Endothelial cell of umbilical vein (primary cell): Measurements from ENCODE around the gene CEP97. TPM values are rescaled to one million over a fixed set of nuclear protein-coding genes. Genes with fewer than 3 reads are reported as not detected.

ENCODE experiments used
- BruUV-seq: library from RNA; stranded (reverse); fragments of 400-500 nt; replicated peaks from 2 replicates; lab custom pipeline; 2021; lab: Mats Ljungman, UMichigan
- CTCF ChIA-PET: fragments of 300-600, 350-600 bp; sonication (Branson Sonifier 250); formaldehyde crosslinking; loops from one replicate; lab custom pipeline; 2021; ENCODE audit warnings: antibody characterized with exemption, inconsistent platforms; lab: Charles Lee
- POLR2A ChIA-PET: fragments of 300-600, 350-600 bp; sonication (Branson Sonifier 250); formaldehyde crosslinking; loops from one replicate; lab custom pipeline; 2021; ENCODE audit warnings: antibody characterized with exemption, inconsistent platforms; lab: Charles Lee
- DNase-seq: peaks from one replicate; pipeline ENCODE4 v3.0.0-alpha.2; 2011; ENCODE audit warnings: low read depth, low spot score
- FAIRE-seq: peaks from 2 replicates; lab custom pipeline; 2011; peaks lifted over from hg19 to GRCh38; lab: Jason Lieb, UNC
- H2AFZ ChIP-seq: 2 replicates; pipeline ENCODE4 v1.6.0; 2012; ENCODE audit warnings: low read depth, low read length, control low read depth, inconsistent platforms
- H3K27ac ChIP-seq: 2 replicates; pipeline ENCODE4 v1.5.1; 2011; ENCODE audit warnings: low read depth, mild to moderate bottlenecking, control low read depth, low read length, moderate library complexity; ENCODE audit not compliant: insufficient read depth
- H3K27me3 ChIP-seq, 2 experiments: 2 replicates each; pipeline versions ENCODE4 v1.6.0 to v1.6.1; 2011; ENCODE audit warnings: low read length in 2 of 2, mixed read lengths in 1 of 2; ENCODE audit not compliant: control insufficient read depth in 2 of 2, insufficient read depth in 2 of 2
- H3K36me3 ChIP-seq, 2 experiments: 2 replicates in 1 of 2; 3 replicates in 1 of 2; pipeline ENCODE4 v1.5.1; 2011; ENCODE audit warnings: low read length in 2 of 2, mild to moderate bottlenecking in 1 of 2, moderate library complexity in 1 of 2; ENCODE audit not compliant: control insufficient read depth in 2 of 2, insufficient read depth in 2 of 2; ENCODE audit errors: extremely low read depth in 1 of 2
- H3K4me1 ChIP-seq: 3 replicates; pipeline ENCODE4 v1.5.1; 2011; ENCODE audit warnings: mild to moderate bottlenecking, low read length; ENCODE audit not compliant: control insufficient read depth, insufficient read depth; ENCODE audit errors: extremely low read depth
- H3K4me2 ChIP-seq: 2 replicates; pipeline ENCODE4 v1.6.1; 2011; ENCODE audit warnings: low read length, control low read depth, mixed read lengths; ENCODE audit not compliant: insufficient read depth
- H3K4me3 ChIP-seq, 3 experiments: fragments of 200-600 bp in 1 of 3; sonication (generic), shearing (Covaris generic) in 1 of 3; replicated peaks in 1 of 3; 2 replicates each; pipeline ENCODE4 v1.5.1; 2011 to 2016; ENCODE audit warnings: control low read depth in 3 of 3, low read length in 3 of 3, mild to moderate bottlenecking in 2 of 3, inconsistent platforms in 1 of 3, low read depth in 1 of 3, moderate library complexity in 1 of 3; ENCODE audit not compliant: insufficient read depth in 1 of 3
- H3K79me2 ChIP-seq: 2 replicates; pipeline ENCODE4 v1.6.0; 2012; ENCODE audit warnings: low read length, inconsistent platforms; ENCODE audit not compliant: control insufficient read depth, insufficient read depth
- H3K9ac ChIP-seq: replicated peaks from 2 replicates; pipeline ENCODE3; 2011; ENCODE audit warnings: low read length, control low read depth; ENCODE audit not compliant: insufficient read depth; ENCODE audit errors: extremely low read depth
- H3K9me1 ChIP-seq: replicated peaks from 3 replicates; pipeline ENCODE4 v1.6.0; 2011; ENCODE audit warnings: mild to moderate bottlenecking, low read length; ENCODE audit not compliant: control insufficient read depth, insufficient read depth; ENCODE audit errors: extremely low read depth
- H3K9me3 ChIP-seq: replicated peaks from 2 replicates; pipeline ENCODE4 v1.5.1; 2012; ENCODE audit warnings: low read length, inconsistent platforms; ENCODE audit not compliant: control insufficient read depth, insufficient read depth
- H4K20me1 ChIP-seq: replicated peaks from 2 replicates; pipeline ENCODE3; 2011; ENCODE audit warnings: mild to moderate bottlenecking, low read length; ENCODE audit not compliant: control insufficient read depth, insufficient read depth; ENCODE audit errors: extremely low read depth
- CTCF ChIP-seq, 2 donors: IDR thresholded peaks; 1 replicate in 1 of 2; 2 replicates in 1 of 2; pipeline ENCODE4 v1.5.1; 2011; ENCODE audit warnings: low read length in 2 of 2, mild to moderate bottlenecking in 2 of 2, moderate library complexity in 2 of 2, control low read depth in 1 of 2, inconsistent platforms in 1 of 2, low read depth in 1 of 2; ENCODE audit not compliant: insufficient read depth in 1 of 2; ENCODE audit errors: extremely low read depth in 1 of 2
- EZH2 ChIP-seq: IDR thresholded peaks from 2 replicates; pipeline ENCODE4 v1.6.1; 2012; ENCODE audit warnings: borderline replicate concordance, low read depth, mild to moderate bottlenecking, moderate library complexity, low read length, inconsistent platforms; ENCODE audit not compliant: severe bottlenecking
- FOS ChIP-seq: IDR thresholded peaks from 2 replicates; pipeline ENCODE4 v1.6.1; 2011; ENCODE audit warnings: mild to moderate bottlenecking, low read length, moderate library complexity, borderline replicate concordance; ENCODE audit not compliant: insufficient read depth
- GATA2 ChIP-seq: IDR thresholded peaks from 2 replicates; pipeline ENCODE4 v1.7.0; 2011; ENCODE audit warnings: low read depth, mild to moderate bottlenecking, moderate library complexity, mixed read lengths, low read length; ENCODE audit not compliant: insufficient read length, insufficient read depth
- JUN ChIP-seq: IDR thresholded peaks from 2 replicates; pipeline ENCODE4 v1.6.1; 2011; ENCODE audit warnings: borderline replicate concordance, low read depth; ENCODE audit not compliant: insufficient read length, insufficient read depth
- MAX ChIP-seq: IDR thresholded peaks from 2 replicates; pipeline ENCODE4 v1.6.1; 2011; ENCODE audit not compliant: insufficient read depth, insufficient read length
- MYC ChIP-seq: IDR thresholded peaks from one replicate; pipeline ENCODE4 v1.6.1; 2011; ENCODE audit warnings: mild to moderate bottlenecking, low read depth, low read length
- POLR2A ChIP-seq: IDR thresholded peaks from 2 replicates; pipeline ENCODE4 v1.6.1; 2012; ENCODE audit warnings: low read depth, mild to moderate bottlenecking, control low read depth, low read length
- POLR2AphosphoS5 ChIP-seq: IDR thresholded peaks from 2 replicates; pipeline ENCODE4 v1.6.1; 2012; ENCODE audit warnings: low read depth, mild to moderate bottlenecking, control low read depth, low read length, moderate library complexity; ENCODE audit not compliant: insufficient read depth
- dilution Hi-C: fragments of 300-500 bp; cut with MboI; formaldehyde crosslinking; loops from one replicate; pipeline ENCODE4 v1.15.0; 2019; ENCODE audit warnings: low sequenced_read_pairs; ENCODE audit not compliant: extremely low pct_ligation_motif_present
- intact Hi-C: fragments of 100-400 bp; cut with micrococcal nuclease; formaldehyde crosslinking; loops from one replicate; pipeline ENCODE4 v1.10.0; 2022
- polyA plus RNA-seq, 4 experiments: library from polyadenylated mRNA; depleted of rRNA in 3 of 4; stranded (reverse) in 3 of 4; unstranded in 1 of 4; fragments of >200 nt; gene quantifications; 2 replicates each; pipeline versions ENCODE4 v1.2.1 to v1.2.3, GENCODE V29; 2011 to 2012; ENCODE audit warnings: missing spikeins in 1 of 4
- total RNA-seq: library from RNA; stranded (reverse); gene quantifications from 2 replicates; pipeline ENCODE4 v1.2.3, GENCODE V29; 2021

The CEP97 gene
- total and polyA plus RNA-seq, 2 donors (not counting 3 experiments of a cell fraction or from before 2014, with no cell fraction given), result 1.9 to 10.3 TPM

DNA sequence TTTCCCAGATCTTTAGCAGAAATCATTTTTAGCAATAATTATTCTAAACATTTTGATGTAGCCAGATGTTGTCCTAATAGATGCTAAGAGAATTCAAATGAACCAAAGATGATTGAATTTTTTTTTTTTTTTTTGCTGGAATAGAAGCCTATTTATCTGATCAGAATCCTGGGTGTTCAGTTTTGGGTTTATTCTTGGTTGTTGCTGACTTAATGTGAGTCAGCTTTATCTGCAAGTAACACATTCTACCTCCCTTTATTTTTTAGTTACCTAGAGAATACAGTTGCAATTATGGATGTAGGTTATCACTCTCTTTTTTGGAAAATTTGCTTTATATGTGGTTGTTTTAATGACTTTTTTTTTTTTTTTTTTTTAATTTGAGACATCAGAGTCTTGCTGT lies 6.4 kb downstream of the CEP97 start:
- no peak overlapping the region for H3K9ac ChIP-seq
- POLR2A ChIA-PET, result no interaction called here
- DNase-seq (no peak), FAIRE-seq (no peak)
- no peak overlapping the region for H3K27ac ChIP-seq
- peaks cover 9% of the 10 kb centered on the region for H3K79me2 ChIP-seq
- no peaks in the 10 kb centered on the region for H3K27me3 ChIP-seq
- H3K9me3 ChIP-seq, result no peaks in the 10 kb centered on the region
- no peak for TF ChIP-seq FOS
- TF ChIP-seq POLR2A, result no peak
- no peak for TF ChIP-seq MAX
- TF ChIP-seq GATA2, result no peak
- TF ChIP-seq EZH2, result no peak
- no peak for TF ChIP-seq JUN
- no peak for TF ChIP-seq CTCF (IDR thresholded peaks at IDR 0.05; ENCODE audit: extremely low read depth in 1 of 2, insufficient read depth in 1 of 2, low read depth in 1 of 2, low read length in 2 of 2)
- TF ChIP-seq MYC, result no peak
- no peak for TF ChIP-seq POLR2AphosphoS5
- intact Hi-C loops (no loop called here), dilution Hi-C loops (no loop called here)
- H2AFZ ChIP-seq, result no peak overlapping the region
- BruUV-seq, result no TSS peak
- H3K4me2 ChIP-seq, result no peak overlapping the region
- H3K9me1 ChIP-seq, result no peaks in the 10 kb centered on the region
- CTCF ChIA-PET, result no interaction called here
- no peaks in the 10 kb centered on the region for H4K20me1 ChIP-seq
- peaks cover 18% of the 10 kb centered on the region for H3K4me1 ChIP-seq
- H3K4me3 ChIP-seq, result no peak overlapping the region
- H3K36me3 ChIP-seq, result peaks cover 10 to 27% of the 10 kb centered on the region in 2 experiments
